Measurements from ENCODE around the gene PRELID1.

GRCh38 chr5:177264178-177264577, 39.4 kb upstream of the PRELID1 start:
- TF ChIP-seq POLR2A (IDR thresholded peaks at IDR 0.05) (no peak), CTCF (IDR thresholded peaks at IDR 0.05) (no peak)
